Activated naive CD4-positive, alpha-beta T cell treated with anti-CD3 and anti-CD28 coated beads, Interleukin-2, amount 50 U/mL, for 16 hours (primary cell): Measurements from ENCODE around the gene MBOAT2.

Experiments
- DNase-seq: peaks from one replicate; pipeline ENCODE4 v3.0.0-alpha.2; 2020

The MBOAT2 gene

DNA sequence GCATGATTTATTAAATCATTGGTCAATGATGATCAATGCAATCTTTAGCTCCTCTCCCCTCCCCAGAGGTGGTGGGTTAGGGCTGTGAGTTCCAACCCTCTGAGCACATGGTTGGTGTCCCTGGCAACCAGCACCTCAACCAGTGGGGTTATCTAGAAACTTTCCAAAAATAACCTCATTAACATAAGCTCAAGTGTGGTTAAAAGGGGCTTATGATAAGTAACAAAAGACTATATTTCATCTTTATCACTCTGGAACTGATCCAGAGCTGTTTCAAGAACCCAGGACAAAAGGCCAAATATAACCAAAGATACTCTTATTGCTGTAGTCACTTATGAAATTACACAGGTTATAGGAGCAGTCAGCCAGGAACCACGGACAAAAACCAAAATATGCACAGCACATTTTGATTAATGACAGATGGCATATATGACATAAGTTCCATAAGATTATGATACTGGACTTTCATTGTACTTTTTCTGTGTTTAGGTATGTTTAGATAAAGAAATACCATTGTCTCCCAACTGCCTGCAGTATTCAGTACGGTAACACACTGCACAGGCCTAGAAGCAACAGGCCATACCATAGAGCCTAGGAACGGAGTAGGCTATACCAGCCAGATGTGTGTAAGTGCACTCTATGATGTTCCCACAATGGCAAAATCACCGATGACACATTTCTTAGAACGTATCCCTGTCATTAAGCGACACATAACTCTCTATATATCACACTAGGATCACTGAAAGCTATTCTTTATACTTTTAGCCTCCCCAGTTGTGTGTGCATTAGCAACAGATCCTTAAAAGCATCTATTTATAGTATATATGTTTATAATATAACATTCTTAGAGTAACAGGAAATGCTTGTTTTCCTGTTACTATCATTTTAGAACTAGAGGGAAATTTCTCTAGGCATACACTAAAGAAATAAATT lies 197.9 kb downstream of the MBOAT2 start:
- no peak for DNase-seq

DNA sequence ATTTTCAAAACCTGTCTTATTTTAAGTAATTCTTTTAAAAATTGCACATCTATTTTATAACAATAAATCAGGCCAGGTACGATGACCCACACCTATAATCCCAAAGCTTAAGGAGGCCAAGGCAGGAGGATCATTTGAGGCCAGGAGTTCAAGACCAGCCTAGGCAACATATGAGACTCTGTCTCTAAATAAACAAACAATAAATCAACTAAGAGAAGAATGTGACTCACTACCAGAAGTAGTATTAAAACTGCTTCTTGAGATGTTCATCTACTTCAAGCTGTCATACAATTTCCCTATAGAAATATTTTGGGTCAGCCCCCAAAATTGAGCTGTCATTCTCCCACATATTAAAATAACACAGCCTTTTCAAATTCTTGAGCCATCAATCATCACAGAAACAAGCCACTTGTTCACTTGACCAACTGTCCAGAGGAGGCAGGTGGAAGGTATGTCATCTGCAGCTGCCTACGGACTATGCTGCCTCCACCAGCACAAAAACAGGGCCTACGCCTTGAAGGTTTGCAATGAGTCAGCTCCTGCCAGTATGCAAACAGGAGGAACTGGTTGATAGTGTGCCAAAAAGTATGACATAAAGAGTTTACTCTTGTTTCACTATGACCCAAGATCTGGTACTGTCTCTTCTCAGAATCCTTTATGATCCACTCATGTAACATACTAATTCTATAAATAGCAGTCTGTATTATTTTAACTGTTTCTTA lies 199.7 kb downstream of the MBOAT2 start:
- peak; percentile 54 for DNase-seq

GRCh38 chr2:8802741-8803140 lies 200.7 kb downstream of the MBOAT2 start:
- no peak for DNase-seq
